Right lobe of liver (tissue), 4 donors: ENCODE results near the gene AATK.

Source experiments
- POLR2A ChIP-seq: fragments of 450-650 bp; IDR thresholded peaks from one replicate; pipeline ENCODE4 v1.6.1; 2017; ENCODE audit warnings: antibody characterized with exemption, mild to moderate bottlenecking
- TF ChIP-seq, protein P1 (sequence below), 4 donors: fragments of 200-600 bp in 3 of 4; fragments of 450-650 bp in 1 of 4; IDR thresholded peaks; one replicate each; pipeline versions ENCODE4 v1.5.1 to v1.8.0; 2016 to 2022; ENCODE audit warnings: antibody characterized with exemption in 4 of 4, mild to moderate bottlenecking in 2 of 4
- donor health status: DM: no; HTN: no; CAD: no.
- donor health status: DM: no; HTN: no; CAD: no.
- donor health status: DM: no; HTN: yes; CAD: no.

DNA sequence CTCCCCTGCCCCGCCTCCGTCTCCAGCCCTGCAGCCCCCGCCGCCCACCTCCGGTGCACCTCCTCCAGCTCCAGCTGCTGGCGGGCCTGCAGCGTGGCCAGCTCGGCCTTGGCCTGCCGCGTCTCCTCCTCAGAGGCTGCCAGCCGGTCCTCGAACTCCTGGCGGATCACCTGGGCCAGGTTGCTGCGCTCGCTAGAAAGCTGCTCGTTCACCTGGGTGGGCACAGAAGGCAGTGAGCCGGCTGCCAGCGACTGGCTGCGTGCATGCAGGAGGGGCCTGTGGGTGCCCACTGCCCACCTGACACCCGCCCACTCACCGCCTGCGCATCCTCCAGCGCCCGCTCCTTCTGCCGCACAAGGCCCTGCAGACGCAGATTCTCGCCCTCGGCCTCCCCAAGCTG, 24.6 kb upstream of the AATK start:
- TF ChIP-seq, protein P1, sequence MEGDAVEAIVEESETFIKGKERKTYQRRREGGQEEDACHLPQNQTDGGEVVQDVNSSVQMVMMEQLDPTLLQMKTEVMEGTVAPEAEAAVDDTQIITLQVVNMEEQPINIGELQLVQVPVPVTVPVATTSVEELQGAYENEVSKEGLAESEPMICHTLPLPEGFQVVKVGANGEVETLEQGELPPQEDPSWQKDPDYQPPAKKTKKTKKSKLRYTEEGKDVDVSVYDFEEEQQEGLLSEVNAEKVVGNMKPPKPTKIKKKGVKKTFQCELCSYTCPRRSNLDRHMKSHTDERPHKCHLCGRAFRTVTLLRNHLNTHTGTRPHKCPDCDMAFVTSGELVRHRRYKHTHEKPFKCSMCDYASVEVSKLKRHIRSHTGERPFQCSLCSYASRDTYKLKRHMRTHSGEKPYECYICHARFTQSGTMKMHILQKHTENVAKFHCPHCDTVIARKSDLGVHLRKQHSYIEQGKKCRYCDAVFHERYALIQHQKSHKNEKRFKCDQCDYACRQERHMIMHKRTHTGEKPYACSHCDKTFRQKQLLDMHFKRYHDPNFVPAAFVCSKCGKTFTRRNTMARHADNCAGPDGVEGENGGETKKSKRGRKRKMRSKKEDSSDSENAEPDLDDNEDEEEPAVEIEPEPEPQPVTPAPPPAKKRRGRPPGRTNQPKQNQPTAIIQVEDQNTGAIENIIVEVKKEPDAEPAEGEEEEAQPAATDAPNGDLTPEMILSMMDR (IDR thresholded peaks at IDR 0.05), result no peak
- no peak for TF ChIP-seq POLR2A
